HUES6 (cell line): ENCODE results near the gene RPL10A.
"Not testable (repeated sequence)": the region's sequence is repeated elsewhere in the genome, so short reads cannot be mapped to it uniquely, and the experiment has no call there.

Experiments
- H3K27ac ChIP-seq: 2 replicates; pipeline ENCODE4 v1.7.0; 2013; ENCODE audit warnings: low read depth, mild to moderate bottlenecking, low read length, inconsistent platforms
- H3K27me3 ChIP-seq: 2 replicates; pipeline ENCODE4 v1.6.1; 2013; ENCODE audit warnings: low read length; ENCODE audit not compliant: control insufficient read depth, insufficient read depth
- H3K36me3 ChIP-seq: 2 replicates; pipeline ENCODE4 v1.6.1; 2013; ENCODE audit warnings: low read length; ENCODE audit not compliant: control insufficient read depth, insufficient read depth
- H3K4me1 ChIP-seq: 2 replicates; pipeline ENCODE4 v1.6.1; 2013; ENCODE audit warnings: low read length; ENCODE audit not compliant: control insufficient read depth, insufficient read depth
- H3K4me3 ChIP-seq: 2 replicates; pipeline ENCODE4 v1.5.1; 2013; ENCODE audit warnings: low read depth, low read length
- H3K9ac ChIP-seq: one replicate; pipeline ENCODE4 v1.6.1; 2013; ENCODE audit warnings: mild to moderate bottlenecking, low read length
- H3K9me3 ChIP-seq: 2 replicates; pipeline ENCODE4 v1.6.1; 2013; ENCODE audit warnings: low read depth, low read length; ENCODE audit not compliant: control insufficient read depth, insufficient read depth

RPL10A gene

DNA sequence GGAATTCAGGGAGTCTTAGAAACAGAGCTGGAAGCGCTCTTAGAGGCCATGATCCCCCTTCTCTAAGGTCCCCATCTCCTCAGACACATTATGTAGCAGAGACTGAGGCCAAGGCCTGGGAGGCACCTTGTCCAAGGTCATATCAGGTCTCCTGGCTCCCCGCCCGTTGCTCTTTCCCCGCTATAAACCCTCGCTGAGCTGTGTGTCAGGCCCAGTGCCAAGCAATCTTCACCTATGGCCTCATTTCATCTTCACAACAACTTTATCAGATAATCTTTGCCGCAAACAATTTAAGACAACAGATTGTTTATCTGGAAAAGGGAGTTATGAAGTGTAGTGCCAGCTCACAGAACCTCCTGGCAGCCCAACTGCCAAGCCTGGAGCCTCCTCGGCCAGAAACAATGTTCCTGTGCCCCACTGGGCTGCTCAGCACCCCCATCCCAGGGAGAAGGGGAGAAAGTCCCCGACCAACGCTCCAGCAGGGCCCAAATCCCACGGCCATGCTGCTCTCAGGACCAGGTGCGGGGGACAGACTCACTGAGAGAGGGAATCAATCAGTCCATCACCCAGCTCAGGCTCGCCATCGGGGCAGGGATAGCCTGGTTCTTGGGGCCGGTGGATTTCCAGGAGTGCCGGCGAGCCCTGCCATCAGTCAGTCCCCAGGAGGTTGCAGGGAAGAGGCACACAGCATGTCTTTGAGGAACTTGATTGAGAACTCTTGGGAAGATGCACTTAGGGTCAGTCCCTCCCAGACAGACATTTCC is 32.9 kb upstream of the RPL10A start:
- Histone ChIP-seq H3K36me3 (no peaks in the 10 kb centered on the region), H3K9ac (no peak overlapping the region), H3K4me1 (peaks cover 10% of the 10 kb centered on the region; the same call in 1 of the 2 replicates), H3K27me3 (no peaks in the 10 kb centered on the region), H3K4me3 (no peak overlapping the region), H3K27ac (no peak overlapping the region), H3K9me3 (0 out of 2 replicates have a peak, but pooled peaks cover 1% of the 10 kb centered on the region)

DNA sequence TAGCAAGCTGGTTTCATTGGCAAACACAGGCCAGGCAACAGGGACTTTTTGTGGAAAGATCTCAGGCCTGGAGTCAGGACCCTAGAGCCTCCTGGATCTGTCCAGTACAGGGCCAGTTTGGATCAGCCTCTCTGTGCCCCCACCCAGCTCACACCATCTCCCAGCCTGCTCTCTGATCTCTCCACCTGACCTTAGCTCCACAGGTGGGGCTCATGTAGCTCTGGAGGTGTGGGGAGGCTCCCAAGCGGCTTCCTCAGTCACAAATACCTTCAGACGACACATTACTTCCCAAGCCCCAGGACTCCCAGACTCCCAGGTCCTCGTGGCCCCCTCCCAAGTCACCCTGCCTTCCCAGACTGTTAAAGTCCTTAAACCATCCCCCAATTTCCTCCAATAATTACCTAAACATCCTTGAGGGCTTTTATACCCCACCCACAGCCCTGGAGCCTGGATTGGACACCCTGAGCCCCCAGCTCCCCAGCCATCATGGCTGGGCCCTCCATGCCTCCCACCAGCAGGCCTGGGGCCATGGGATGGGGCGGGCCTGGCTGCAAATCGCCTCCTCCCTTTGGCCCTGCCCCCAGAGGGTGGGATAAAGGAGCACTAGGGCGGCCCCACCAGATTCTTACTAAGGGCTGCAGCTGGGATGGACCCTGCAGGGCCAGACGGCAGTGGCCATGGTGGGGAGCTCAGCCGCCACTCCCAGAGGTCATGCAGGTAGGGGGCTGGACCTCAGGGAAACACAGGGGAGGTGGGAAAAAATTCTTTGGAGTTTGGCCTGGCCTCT is 31.9 kb upstream of the RPL10A start:
- Histone ChIP-seq H3K9me3 (no peaks in the 10 kb centered on the region), H3K36me3 (no peaks in the 10 kb centered on the region), H3K27ac (no peak overlapping the region), H3K9ac (no peak overlapping the region), H3K4me1 (peaks cover 10% of the 10 kb centered on the region; the same call in 1 of the 2 replicates), H3K4me3 (no peak overlapping the region), H3K27me3 (no peaks in the 10 kb centered on the region)

DNA sequence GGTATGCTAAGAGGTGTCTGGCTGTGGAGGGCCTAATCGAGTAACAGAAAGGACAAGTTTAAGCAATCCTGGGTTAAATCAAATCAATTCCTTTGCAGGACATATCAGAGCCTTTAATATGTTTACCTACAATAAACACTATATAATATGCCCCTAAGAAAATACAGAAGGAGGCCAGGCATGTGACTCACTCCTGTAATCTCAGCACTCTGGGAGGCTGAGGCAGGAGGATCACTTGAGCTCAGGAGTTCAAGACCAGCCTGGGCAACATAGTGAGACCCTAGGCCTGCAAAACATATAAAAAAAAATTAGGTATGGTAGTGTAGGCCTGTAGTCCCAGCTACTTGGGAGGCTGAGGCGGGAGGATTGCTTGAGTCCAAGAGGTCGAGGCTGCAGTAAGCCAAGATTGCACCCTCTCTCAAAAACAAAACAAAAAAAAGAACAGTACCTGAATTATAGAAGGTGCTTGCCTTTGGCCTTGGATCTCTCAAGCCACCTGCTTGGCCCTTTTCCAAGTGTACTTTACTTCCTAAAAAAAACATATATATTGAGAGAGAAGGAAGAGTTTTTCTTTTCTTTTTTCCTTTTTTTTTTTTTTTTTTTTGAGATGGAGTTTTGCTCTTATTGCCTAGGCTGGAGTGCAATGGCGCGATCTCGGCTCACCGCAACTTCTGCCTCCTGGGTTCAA is 29.7 kb upstream of the RPL10A start:
- H3K27ac ChIP-seq, H3K36me3 ChIP-seq, H3K9ac ChIP-seq, H3K27me3 ChIP-seq, H3K9me3 ChIP-seq, H3K4me3 ChIP-seq: not testable (repeated sequence)
- peaks cover 10% of the 10 kb centered on the region; the same call in 1 of the 2 replicates for H3K4me1 ChIP-seq

DNA sequence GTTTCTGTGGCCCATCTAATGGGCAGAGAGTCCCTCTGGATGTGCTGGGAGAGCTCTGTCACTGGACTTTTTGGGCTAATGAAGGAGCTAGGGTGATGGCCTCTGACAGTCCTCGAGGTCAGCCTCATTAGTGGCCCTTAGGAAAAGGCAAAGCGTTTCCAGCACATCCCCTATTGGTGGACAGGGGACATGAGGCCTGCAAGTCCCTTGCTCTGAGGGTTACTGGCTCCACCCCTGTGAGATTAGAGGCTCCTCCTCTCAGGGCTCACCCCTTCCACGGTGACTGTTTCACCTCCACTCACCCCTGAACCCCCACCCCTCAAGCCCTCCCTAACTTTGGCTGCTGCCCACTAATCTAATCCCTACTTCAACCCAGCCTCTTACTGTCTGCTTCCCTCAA is 28.9 kb upstream of the RPL10A start:
- H3K9ac ChIP-seq = no peak overlapping the region
- no peaks in the 10 kb centered on the region for H3K27me3 ChIP-seq
- H3K27ac ChIP-seq = no peak overlapping the region
- no peaks in the 10 kb centered on the region for H3K9me3 ChIP-seq
- H3K36me3 ChIP-seq = no peaks in the 10 kb centered on the region
- peaks cover 10% of the 10 kb centered on the region; the same call in 1 of the 2 replicates for H3K4me1 ChIP-seq
- no peak overlapping the region for H3K4me3 ChIP-seq

DNA sequence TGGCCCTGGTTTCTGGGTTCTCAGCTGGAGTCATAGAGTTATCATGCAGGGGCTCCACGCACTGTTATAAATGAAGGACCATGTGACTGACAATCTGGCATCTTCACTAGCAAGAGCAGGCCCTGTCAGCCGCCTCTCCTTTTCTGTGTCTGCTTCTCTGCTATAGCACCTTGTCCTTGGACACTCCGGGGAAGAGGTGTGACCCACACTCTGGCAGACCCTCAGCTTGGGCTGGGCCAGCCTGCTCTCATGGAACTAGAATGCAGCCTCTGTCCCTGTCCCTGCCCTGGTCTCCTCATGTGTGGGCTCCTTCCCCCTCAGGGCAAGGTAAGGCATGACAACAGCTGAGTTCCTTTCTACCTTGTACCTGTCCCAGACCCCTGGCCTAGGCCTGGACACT is 27.0 kb upstream of the RPL10A start:
- Histone ChIP-seq H3K27ac (no peak overlapping the region), H3K9ac (no peak overlapping the region), H3K36me3 (no peaks in the 10 kb centered on the region), H3K27me3 (no peaks in the 10 kb centered on the region), H3K9me3 (no peaks in the 10 kb centered on the region), H3K4me1 (peaks cover 6% of the 10 kb centered on the region; the same call in 1 of the 2 replicates), H3K4me3 (no peak overlapping the region)

DNA sequence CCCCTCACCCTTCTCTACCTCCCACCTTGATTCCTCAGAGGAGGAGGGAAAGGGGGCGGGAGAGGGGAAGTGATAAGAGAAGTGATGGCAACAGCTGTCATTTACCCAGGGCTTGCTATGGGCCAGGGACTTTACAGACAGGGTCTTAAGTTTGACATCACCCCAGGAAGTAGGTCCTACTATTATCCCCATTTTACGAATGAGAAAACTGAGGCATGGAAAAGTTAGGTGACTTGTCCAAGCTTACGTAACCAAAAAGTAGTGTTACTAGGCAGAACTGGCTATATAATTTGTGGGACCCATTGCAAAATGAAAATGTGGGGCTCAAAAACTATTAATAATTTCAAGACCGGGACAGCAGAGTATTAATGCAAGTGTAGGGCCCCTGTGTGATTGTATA is 26.6 kb upstream of the RPL10A start:
- Histone ChIP-seq H3K27ac (no peak overlapping the region), H3K27me3 (no peaks in the 10 kb centered on the region), H3K4me3 (no peak overlapping the region), H3K9ac (no peak overlapping the region), H3K36me3 (no peaks in the 10 kb centered on the region), H3K9me3 (no peaks in the 10 kb centered on the region), H3K4me1 (peaks cover 2% of the 10 kb centered on the region; the same call in 1 of the 2 replicates)

DNA sequence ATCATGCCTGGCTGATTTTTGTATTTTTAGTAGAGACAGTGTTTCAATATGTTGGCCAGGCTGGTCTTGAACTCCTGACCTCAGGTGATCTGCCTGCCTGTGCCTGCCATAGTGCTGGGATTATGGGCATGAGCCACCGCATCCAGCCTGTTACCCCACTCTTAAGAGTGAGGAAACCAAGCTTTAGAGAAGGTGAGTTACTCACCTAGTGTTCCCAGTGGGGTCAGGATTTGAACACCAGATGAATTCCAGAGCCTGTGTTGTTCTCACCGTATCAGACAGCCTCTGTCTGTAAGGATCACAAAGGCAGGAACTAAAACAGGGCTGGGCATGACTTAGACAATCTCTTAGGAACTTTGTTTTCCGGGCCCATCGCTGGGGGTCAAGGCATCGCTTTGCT is 25.5 kb upstream of the RPL10A start:
- H3K4me1 ChIP-seq = no peaks in the 10 kb centered on the region

DNA sequence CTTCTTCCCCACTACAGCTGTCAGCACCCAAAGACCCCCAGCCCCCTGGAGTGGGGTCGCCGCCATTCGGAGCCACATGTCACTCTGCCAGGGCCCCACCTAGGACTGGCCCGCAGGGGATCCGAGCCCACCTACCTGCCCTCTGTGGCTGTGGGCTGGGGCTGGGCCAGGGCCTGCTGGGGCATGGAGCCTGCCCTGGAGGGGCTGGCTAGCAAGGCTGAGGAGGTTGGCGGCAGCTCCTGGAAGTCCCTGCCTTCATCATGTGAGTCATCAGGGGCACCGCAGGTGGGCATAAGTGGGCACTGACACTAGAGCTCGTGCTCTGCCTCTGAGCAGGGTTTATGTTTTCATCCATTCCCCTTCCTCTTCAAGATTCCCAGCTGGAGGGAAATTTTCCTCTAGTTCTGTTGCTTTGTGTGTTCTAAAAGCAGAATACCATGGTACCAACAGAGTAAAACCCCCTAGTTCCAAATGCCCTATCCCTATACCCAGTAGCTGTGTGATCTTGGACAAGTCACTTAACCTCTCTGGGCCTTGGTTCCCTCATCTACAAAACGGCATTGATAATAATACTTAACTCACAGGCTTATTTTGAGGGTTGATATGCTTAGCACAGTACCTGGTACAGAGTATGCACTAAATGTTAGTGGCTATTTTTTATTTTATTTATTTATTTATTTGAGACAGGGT is 24.7 kb upstream of the RPL10A start:
- H3K27ac ChIP-seq = no peak overlapping the region
- no peaks in the 10 kb centered on the region for H3K4me1 ChIP-seq
- H3K9ac ChIP-seq = no peak overlapping the region
- no peak overlapping the region for H3K4me3 ChIP-seq
- H3K27me3 ChIP-seq = no peaks in the 10 kb centered on the region
- no peaks in the 10 kb centered on the region for H3K36me3 ChIP-seq
- no peaks in the 10 kb centered on the region for H3K9me3 ChIP-seq

More for the DNA sequence above, 25.5 kb upstream of the RPL10A start:
- H3K4me3 ChIP-seq = no peak overlapping the region
- H3K9ac ChIP-seq = no peak overlapping the region
- H3K27me3 ChIP-seq = no peaks in the 10 kb centered on the region
- H3K36me3 ChIP-seq = no peaks in the 10 kb centered on the region
- H3K27ac ChIP-seq = no peak overlapping the region
- no peaks in the 10 kb centered on the region for H3K9me3 ChIP-seq

DNA sequence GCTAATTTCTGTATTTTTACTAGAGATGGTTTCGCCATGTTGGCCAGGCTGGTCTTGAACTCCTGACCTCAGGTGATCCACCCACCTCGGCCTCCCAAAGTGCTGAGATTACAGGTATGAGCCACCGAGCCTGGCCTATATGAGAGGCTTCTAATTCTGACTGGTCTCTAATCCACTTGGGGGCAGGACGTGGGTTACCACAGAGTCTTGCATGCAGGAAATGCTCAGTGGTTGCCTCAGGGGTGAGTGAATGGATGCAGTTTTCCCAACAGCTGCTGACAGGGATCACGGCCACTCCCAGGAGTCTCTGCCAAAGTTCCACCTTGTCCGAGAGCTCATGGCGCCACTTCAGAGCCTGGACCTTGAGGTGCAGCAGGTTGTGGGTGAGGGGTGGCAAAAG is 22.5 kb upstream of the RPL10A start:
- Histone ChIP-seq H3K9ac (no peak overlapping the region), H3K27me3 (0 out of 2 replicates have a peak, but pooled peaks cover 2% of the 10 kb centered on the region), H3K4me3 (no peak overlapping the region), H3K27ac (no peak overlapping the region), H3K36me3 (no peaks in the 10 kb centered on the region), H3K4me1 (no peaks in the 10 kb centered on the region), H3K9me3 (no peaks in the 10 kb centered on the region)

DNA sequence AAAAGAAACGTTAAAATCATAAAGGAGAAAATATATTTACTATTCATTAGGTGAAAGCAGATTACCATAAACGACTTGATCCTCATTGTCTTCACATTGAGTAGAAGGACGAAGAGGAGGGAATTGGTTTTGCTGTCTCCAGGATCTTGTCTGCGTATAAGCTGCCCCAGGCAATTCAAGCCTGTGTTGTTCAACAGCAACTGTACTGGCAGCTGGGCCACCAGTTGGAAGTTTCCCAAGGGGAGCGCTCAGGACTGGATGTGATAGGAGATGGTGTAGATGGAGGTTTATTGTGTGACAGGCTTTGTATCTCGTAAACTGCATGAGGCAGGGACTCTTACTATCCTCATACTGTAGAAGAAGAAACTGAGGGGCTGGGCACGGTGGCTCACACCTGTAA is 20.0 kb upstream of the RPL10A start:
- H3K4me3 ChIP-seq = no peak overlapping the region
- H3K9me3 ChIP-seq = no peaks in the 10 kb centered on the region
- H3K9ac ChIP-seq = no peak overlapping the region
- H3K36me3 ChIP-seq = no peaks in the 10 kb centered on the region
- no peak overlapping the region for H3K27ac ChIP-seq
- peaks cover 11% of the 10 kb centered on the region for H3K4me1 ChIP-seq
- H3K27me3 ChIP-seq = peaks cover 10% of the 10 kb centered on the region; the same call in 1 of the 2 replicates
